ELR (cell line): ENCODE results near the gene NAA80.
A peak's percentile ranks its signal among the peaks of the same experiment; 100 is the strongest.
"Not testable (repeated sequence)": the region's sequence is repeated elsewhere in the genome, so short reads cannot be mapped to it uniquely, and the experiment has no call there.

ENCODE experiments used
- DNase-seq: peaks from one replicate; pipeline ENCODE4 v3.0.0-alpha.2; 2015; ENCODE audit warnings: low read depth

Gene NAA80

GRCh38 chr3:50290161-50290641 lies 9.0 kb downstream of the NAA80 start:
- no peak for DNase-seq

GRCh38 chr3:50289130-50289529 lies 10.1 kb downstream of the NAA80 start:
- no peak for DNase-seq

- DNase-seq: no peak
These were observed 10.7 kb downstream of the NAA80 start for GRCh38 chr3:50288387-50289007.

DNA sequence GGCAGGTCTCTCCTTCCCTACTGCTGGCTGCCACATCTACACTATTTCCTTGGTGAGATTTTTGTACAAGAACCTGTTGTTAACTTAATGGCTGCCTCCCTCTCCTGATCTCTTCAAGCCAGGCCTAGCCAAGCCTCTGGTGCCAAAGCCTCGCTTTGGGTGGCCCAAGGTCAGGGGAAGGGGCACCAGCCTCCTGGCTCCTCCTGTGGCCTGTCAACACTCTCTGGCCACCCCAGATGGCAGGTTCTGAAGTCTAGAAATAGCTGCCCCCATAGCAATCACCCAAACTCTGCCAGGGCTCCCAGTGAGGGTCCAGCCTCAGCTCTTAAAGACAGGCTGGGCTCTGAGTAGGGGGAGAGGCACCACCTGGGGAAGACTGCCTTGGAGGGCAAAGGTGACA lies 11.9 kb downstream of the NAA80 start:
- no peak for DNase-seq

DNA sequence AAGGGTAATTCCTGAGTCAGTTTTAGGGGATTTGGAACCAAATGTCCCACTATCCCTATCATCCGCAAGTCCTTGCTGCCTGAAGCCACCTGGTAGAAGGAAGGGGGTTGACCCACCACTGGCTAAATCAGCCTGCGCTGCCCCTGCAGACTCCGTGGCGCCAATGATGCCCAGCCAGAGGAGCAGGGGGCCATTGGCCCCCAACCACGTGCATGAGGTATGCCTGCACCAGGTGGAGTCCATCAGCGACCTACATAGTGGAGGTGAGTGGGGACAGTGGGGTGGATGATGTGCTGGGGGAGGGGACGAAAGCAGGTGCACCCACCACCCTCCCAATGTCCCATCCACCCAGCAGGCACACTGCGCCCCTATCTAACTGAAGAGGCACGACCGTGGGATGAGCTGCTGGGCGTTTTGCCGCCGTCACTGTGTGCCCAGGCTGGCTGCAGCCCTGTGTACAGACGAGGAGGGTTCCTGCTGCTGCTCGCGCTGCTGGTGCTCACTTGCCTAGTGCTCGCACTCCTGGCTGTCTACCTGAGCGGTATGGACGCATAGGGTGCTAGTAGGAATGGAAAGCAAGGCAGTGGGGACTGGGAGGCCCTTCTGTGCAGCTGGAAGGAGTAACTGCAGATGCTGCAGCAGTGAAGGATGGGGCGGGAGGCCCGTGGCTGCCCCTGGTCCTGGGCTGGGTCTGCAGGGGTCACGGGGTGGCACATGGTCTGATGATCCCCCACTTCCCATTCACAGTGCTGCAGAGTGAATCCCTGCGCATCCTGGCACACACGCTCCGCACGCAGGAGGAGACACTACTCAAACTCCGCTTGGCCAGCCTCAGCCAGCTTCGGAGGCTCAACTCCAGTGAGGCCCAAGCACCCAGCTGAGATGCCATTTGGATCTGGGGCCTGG lies 12.6 kb downstream of the NAA80 start:
- no peak for DNase-seq

DNA sequence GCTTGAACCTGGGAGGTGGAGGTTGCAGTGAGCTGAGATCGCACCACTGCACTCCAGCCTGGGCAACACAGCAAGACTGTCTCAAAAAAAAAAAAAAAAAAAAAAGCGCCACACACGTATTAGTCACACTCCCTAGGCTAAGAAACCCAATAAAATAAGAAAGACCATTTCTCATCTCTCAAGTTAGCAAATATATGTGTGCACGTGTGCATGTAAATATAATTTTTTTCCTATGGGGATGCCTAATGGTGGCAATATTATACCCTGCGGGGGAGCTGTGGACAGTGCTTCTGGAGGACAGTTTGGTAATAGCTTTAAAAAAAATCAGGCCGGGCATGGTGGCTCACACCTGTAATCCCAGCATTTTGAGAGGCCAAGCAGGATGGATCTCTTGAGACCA lies 15.1 kb downstream of the NAA80 start:
- not testable (repeated sequence) for DNase-seq

DNA sequence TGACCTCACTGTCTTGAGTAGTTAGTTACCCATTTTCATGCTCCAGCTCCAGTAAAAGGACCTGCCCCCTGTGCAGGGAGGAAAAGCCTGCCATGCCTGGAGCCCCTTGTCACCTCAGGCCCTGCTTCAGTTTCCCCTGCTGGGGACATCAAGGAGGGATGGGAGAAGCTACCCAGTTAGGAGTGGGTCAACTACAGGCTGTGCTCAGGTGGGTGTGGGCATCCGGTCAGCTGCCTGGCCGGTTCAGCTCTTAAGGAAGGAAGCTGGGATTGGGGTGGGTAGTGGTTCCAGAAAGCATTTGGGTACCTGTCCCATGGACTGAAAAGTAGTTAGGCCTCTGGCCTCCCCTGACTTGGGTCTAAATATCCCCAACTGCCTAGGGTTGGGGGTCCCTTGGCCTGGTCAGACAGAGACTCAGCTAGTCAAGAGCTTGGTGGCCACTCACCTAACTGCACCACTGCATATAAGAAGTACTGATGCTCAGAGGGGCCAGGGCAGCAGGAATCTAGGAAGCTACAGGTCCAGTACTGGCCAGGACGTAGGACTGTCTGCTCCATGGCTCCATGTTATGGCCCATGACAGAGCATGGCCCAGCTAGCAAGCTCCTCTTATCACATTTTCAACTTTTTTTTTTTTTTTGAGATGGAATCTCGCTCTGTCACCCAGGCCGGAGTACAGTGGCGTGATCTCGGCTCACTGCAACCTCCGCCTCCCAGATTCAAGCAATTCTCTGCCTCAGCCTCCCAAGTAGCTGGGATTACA lies 19.8 kb downstream of the NAA80 start:
- no peak for DNase-seq

DNA sequence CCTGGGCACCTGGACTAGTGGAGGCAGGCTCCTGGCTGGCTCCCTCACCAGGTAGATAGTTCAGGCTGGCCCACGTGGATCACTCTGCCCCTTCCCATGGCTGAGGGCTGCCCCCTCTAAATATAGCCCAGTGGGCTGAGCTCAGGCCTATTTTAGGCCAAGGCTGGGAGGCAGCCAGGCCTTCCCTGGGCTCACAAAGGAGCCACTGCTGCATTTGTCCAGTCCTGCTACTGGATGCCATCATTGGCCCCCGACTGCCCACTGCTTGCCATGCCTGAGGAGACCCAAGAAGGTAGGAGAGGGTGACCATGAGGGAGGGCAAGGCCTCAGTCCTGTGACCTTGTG lies 20.4 kb downstream of the NAA80 start, which contains the start of gene LSMEM2:
Gene LSMEM2, plus strand, starts transcription at position 208 of the 345 bp plus-strand sequence. Its CDS starts 27 bp downstream, at position 235.
- no peak for DNase-seq

DNA sequence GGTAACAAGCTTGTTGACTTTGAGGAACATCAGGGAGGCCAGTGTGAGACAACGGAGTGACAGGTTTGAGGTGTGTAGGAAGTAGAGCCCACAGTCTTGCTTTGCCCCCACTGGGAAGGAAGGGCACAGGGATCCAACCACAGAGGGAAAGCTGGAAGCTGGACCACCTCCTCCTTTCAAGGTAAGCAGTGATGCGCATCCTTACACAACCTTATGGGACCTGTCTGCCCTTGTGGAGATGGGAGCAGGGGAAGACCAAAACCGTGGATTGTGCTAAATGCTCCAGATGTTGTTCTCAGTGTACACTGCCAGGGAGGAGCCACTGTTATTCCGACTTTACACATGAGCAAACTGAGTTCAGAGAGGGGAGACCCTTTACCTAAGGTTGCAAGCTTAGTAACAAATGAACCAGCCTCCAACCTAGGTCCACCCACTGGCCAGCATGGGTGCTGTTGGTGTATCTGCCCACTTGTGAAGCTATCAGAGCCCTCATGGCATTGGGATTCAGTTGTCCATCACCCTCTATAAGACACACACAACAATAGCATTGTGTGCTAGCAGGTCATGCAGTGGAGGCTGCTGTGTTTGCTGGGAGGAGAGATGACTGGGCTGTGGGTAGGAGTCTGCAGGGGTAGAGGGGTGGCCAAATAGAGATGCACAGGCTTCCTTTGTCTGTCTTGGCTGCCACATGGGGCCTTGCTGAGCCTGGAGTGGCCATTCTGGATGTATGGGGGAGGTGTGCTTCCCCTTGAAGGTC lies 20.9 kb downstream of the NAA80 start:
- DNase-seq: no peak

GRCh38 chr3:50276762-50277101 lies 22.5 kb downstream of the NAA80 start:
- DNase-seq: no peak

DNA sequence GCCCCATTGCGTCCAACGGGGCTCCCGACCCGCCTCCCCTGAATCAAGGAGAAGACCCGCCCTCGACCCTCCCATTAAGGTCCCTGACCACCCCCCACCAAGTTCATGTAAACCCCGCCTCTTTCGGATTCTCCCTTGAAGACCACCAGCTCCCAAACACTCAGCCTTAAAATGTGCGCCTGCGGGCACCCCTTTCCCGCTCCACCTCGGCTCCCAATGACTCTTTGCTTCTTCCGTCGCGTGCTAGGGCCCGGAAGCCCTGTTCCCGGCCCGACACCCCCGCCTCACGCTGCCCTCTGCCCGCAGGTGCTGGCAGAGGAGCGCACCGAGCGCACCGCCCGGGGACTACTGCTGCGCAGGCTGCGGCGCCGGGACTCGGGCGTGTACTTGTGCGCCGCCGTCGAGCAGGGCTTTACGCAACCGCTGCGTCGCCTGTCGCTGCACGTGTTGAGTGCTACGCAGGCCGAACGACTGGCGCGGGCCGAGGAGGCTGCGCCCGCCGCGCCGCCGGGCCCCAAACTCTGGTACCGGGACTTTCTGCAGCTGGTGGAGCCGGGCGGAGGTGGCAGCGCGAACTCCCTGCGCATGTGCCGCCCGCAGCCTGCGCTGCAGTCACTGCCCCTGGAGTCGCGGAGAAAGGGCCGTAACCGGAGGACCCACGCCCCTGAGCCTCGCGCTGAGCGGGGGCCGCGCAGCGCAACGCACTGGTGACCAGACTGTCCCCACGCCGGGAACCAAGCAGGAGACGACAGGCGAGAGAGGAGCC lies 23.0 kb downstream of the NAA80 start:
- no peak for DNase-seq

GRCh38 chr3:50275141-50275995 lies 23.8 kb downstream of the NAA80 start:
- DNase-seq: no peak

GRCh38 chr3:50274371-50275104 lies 24.7 kb downstream of the NAA80 start:
- DNase-seq: peak; percentile 68

GRCh38 chr3:50273689-50274065 lies 25.5 kb downstream of the NAA80 start:
- DNase-seq: no peak

- peak; percentile 81 for DNase-seq
These were observed 26.1 kb downstream of the NAA80 start for GRCh38 chr3:50272911-50273688.

- DNase-seq: not testable (repeated sequence)
These were observed 26.7 kb downstream of the NAA80 start for GRCh38 chr3:50272538-50272910.

DNA sequence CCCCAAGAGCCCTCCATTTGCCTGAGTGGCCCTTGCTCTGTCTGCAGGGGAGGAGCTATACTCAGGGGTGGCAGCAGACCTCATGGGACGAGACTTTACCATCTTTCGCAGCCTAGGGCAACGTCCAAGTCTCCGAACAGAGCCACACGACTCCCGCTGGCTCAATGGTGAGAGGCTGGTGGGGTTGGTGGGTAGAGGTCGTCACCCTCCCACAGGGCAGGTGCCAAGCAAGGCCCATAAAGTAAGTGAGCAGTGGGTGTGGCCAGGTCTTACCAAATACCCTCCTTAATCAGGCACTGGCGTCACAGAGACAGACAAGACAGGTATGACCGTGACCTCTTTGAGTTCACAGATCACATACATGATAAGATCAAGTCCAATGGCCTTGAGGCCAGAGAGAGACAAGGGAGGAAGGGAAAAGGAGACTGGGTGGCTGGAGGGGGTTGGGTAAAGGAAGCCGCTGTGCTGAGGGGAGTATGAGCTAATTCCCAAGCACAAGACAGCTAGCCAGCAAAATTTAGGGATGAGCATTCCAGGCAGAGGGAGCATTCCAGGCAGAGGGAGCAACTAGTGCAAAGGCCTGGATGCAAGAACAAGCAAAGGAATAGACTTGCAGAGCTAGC lies 27.8 kb downstream of the NAA80 start:
- DNase-seq: no peak
